GM12878 (cell line): ENCODE data around the gene DNAJB11. TPM values are rescaled to one million over a fixed set of nuclear protein-coding genes. Genes with fewer than 3 reads are reported as not detected.

Experiments
- BCL3 ChIP-seq: IDR thresholded peaks from 2 replicates; pipeline ENCODE4 v1.6.1; 2011; ENCODE audit warnings: borderline replicate concordance, low read depth, mild to moderate bottlenecking, moderate library complexity, low read length; ENCODE audit not compliant: insufficient read depth, poor library complexity, severe bottlenecking
- CHD2 ChIP-seq: IDR thresholded peaks from 2 replicates; pipeline ENCODE4 v1.6.1; 2011; ENCODE audit warnings: low read depth, low read length, improper control_type of control experiment, borderline replicate concordance
- CUX1 ChIP-seq: IDR thresholded peaks from 2 replicates; pipeline ENCODE4 v1.6.1; 2012; ENCODE audit warnings: improper control_type of control experiment, low read depth, low read length; ENCODE audit not compliant: insufficient replicate concordance
- GABPA ChIP-seq: IDR thresholded peaks from 2 replicates; pipeline ENCODE4 v1.6.1; 2014; ENCODE audit warnings: antibody characterized with exemption, low read depth, mild to moderate bottlenecking, inconsistent platforms
- PAX8 ChIP-seq: fragments of 450-650 bp; IDR thresholded peaks from 2 replicates; pipeline ENCODE4 v1.6.1; 2017; ENCODE audit warnings: mild to moderate bottlenecking, moderate library complexity
- polyA plus RNA-seq, 11 experiments: library from polyadenylated mRNA; depleted of rRNA in 4 of 11; unstranded in 6 of 11; stranded (reverse) in 5 of 11; fragments of >200 nt; fragmentation: Nextera tagmentation in 4 of 11; fragmentation: Illumina TruSeq in 1 of 11; extraction: Ambion mirVana in 4 of 11; extraction: Trizol in 1 of 11; gene quantifications; 1 replicate in 1 of 11; 2 replicates in 10 of 11; pipeline versions ENCODE4 v1.2.1 to v1.2.3, GENCODE V29; 2011 to 2016; ENCODE audit warnings: inconsistent platforms in 2 of 11, missing spikeins in 2 of 11, low read depth in 1 of 11
- total RNA-seq, 4 experiments: library from RNA; depleted of rRNA in 3 of 4; stranded (reverse); fragments of >200 nt in 3 of 4; fragmentation: Illumina TruSeq in 1 of 4; extraction: Trizol in 1 of 4; gene quantifications; 2 replicates each; pipeline versions ENCODE4 v1.2.1 to v1.2.3, GENCODE V29; 2013 to 2021
- TF ChIP-seq, protein P1 (sequence below): fragments of 450-650 bp; IDR thresholded peaks from 2 replicates; pipeline ENCODE4 v1.6.1; 2017; ENCODE audit warnings: mild to moderate bottlenecking, moderate library complexity
- TF ChIP-seq, protein P2 (sequence below): fragments of 450-650 bp; IDR thresholded peaks from 2 replicates; pipeline ENCODE4 v1.6.1; 2017; ENCODE audit warnings: borderline replicate concordance
- TF ChIP-seq, protein P3 (sequence below): fragments of 450-650 bp; IDR thresholded peaks from 2 replicates; pipeline ENCODE4 v1.6.1; 2014; ENCODE audit warnings: mild to moderate bottlenecking

Gene DNAJB11
- total and polyA plus RNA-seq, 10 of the 15 experiments (the other 5 are each of a cell fraction or from before 2014, with no cell fraction given): 16.2 to 135 (median 57.8) TPM

- TF ChIP-seq, protein P1, sequence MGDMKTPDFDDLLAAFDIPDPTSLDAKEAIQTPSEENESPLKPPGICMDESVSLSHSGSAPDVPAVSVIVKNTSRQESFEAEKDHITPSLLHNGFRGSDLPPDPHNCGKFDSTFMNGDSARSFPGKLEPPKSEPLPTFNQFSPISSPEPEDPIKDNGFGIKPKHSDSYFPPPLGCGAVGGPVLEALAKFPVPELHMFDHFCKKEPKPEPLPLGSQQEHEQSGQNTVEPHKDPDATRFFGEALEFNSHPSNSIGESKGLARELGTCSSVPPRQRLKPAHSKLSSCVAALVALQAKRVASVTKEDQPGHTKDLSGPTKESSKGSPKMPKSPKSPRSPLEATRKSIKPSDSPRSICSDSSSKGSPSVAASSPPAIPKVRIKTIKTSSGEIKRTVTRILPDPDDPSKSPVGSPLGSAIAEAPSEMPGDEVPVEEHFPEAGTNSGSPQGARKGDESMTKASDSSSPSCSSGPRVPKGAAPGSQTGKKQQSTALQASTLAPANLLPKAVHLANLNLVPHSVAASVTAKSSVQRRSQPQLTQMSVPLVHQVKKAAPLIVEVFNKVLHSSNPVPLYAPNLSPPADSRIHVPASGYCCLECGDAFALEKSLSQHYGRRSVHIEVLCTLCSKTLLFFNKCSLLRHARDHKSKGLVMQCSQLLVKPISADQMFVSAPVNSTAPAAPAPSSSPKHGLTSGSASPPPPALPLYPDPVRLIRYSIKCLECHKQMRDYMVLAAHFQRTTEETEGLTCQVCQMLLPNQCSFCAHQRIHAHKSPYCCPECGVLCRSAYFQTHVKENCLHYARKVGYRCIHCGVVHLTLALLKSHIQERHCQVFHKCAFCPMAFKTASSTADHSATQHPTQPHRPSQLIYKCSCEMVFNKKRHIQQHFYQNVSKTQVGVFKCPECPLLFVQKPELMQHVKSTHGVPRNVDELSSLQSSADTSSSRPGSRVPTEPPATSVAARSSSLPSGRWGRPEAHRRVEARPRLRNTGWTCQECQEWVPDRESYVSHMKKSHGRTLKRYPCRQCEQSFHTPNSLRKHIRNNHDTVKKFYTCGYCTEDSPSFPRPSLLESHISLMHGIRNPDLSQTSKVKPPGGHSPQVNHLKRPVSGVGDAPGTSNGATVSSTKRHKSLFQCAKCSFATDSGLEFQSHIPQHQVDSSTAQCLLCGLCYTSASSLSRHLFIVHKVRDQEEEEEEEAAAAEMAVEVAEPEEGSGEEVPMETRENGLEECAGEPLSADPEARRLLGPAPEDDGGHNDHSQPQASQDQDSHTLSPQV: no peak
- TF ChIP-seq CUX1 (peak; percentile 43), CHD2 (peak; percentile 50; the same call in 1 of the 2 replicates), BCL3 (peak; percentile 66), GABPA (no peak; the same call in 1 of the 2 replicates), PAX8 (no peak)
- TF ChIP-seq, protein P2, sequence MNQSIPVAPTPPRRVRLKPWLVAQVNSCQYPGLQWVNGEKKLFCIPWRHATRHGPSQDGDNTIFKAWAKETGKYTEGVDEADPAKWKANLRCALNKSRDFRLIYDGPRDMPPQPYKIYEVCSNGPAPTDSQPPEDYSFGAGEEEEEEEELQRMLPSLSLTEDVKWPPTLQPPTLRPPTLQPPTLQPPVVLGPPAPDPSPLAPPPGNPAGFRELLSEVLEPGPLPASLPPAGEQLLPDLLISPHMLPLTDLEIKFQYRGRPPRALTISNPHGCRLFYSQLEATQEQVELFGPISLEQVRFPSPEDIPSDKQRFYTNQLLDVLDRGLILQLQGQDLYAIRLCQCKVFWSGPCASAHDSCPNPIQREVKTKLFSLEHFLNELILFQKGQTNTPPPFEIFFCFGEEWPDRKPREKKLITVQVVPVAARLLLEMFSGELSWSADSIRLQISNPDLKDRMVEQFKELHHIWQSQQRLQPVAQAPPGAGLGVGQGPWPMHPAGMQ: no peak
- TF ChIP-seq, protein P3, sequence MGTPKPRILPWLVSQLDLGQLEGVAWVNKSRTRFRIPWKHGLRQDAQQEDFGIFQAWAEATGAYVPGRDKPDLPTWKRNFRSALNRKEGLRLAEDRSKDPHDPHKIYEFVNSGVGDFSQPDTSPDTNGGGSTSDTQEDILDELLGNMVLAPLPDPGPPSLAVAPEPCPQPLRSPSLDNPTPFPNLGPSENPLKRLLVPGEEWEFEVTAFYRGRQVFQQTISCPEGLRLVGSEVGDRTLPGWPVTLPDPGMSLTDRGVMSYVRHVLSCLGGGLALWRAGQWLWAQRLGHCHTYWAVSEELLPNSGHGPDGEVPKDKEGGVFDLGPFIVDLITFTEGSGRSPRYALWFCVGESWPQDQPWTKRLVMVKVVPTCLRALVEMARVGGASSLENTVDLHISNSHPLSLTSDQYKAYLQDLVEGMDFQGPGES: no peak
Measured at GRCh38 chr3:186532598-186533072, 37.9 kb upstream of the DNAJB11 start (continued).
